Colonic mucosa (tissue), 4 donors: ENCODE data around the gene TAF11L2. TPM values are rescaled to one million over a fixed set of nuclear protein-coding genes. Genes with fewer than 3 reads are reported as not detected.
"Not testable (repeated sequence)": the region's sequence is repeated elsewhere in the genome, so short reads cannot be mapped to it uniquely, and the experiment has no call there.

Experiments
- DNase-seq: peaks from one replicate; pipeline ENCODE4 v3.0.0-alpha.2; 2020
- H3K27ac ChIP-seq: fragments of 200-600 bp; one replicate; pipeline ENCODE4 v1.8.0; 2021
- H3K27me3 ChIP-seq: fragments of 200-600 bp; one replicate; pipeline ENCODE4 v1.8.0; 2021
- H3K36me3 ChIP-seq: fragments of 200-600 bp; one replicate; pipeline ENCODE4 v1.8.0; 2021
- H3K4me1 ChIP-seq: fragments of 200-600 bp; one replicate; pipeline ENCODE4 v1.8.0; 2021; ENCODE audit warnings: mild to moderate bottlenecking
- H3K4me3 ChIP-seq: fragments of 200-600 bp; one replicate; pipeline ENCODE4 v1.8.0; 2021
- H3K9ac ChIP-seq, 2 donors: one replicate each; pipeline ENCODE4 v1.7.0; 2013; ENCODE audit warnings: control low read depth in 2 of 2, low read depth in 2 of 2, low read length in 2 of 2
- H3K9me3 ChIP-seq: fragments of 200-600 bp; one replicate; pipeline ENCODE4 v1.8.0; 2021
- intact Hi-C: fragments of 100-400 bp; cut with DNase I; formaldehyde crosslinking; loops from one replicate; pipeline ENCODE4 v1.14.1; 2022
- total RNA-seq, 2 donors: library from RNA; stranded (reverse); fragmentation: NEBNext Ultra II Directional in 1 of 2; extraction: Animal tissue kit (Norgen Biotek cat#: 25700) in 1 of 2; gene quantifications; one replicate each; pipeline ENCODE4 v1.2.1, GENCODE V29; 2021
- donor health status: healthy.
- donor health status: DM: no; HTN: no; CAD: no.
- donor health status: DM: no; HTN: no; CAD: no.

TAF11L2 gene
- total RNA-seq, 2 donors from 2014 or later: not detected

DNA sequence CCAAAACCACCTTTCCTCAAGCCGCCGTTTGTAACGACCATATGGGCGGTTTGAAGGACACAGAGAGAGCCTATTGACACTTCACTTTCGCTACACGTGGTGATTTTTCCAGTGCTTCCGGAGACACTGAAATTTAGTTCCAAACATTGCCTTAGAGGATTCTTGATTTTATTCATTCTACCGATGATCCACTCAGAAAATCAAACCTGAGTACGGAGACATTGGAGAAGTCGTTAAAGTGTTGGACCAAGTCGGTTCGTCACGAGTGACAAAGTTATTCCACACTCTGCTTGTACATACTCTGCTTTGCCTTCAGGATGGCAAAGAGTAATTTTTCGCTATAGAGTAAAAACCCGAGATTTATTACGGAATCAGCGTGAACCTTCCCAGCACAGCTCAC is 28.5 kb downstream of the TAF11L2 start:
- intact Hi-C loops, H3K4me3 ChIP-seq, H3K4me1 ChIP-seq, H3K9ac ChIP-seq, H3K27me3 ChIP-seq, H3K9me3 ChIP-seq, H3K36me3 ChIP-seq, H3K27ac ChIP-seq: not testable (repeated sequence)
- peak; percentile 41 for DNase-seq

DNA sequence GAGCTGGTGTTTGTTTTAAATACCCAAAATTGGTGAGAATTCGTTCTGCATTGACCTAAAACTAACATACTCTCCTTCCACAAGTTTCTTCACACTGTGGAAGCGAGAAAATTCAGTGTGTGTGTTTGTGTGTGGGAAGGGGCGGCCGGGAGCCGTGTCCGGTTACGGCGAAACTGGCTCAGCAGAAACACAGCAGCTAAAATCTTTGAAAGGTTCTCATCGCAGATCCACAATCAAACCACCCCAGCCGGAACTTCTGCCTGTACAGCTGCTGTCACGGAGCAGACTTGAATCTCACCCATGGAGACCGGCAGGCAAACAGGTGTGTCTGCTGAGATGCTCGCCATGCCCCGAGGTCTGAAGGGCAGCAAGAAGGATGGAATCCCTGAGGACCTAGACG is 30.3 kb downstream of the TAF11L2 start, which contains the start of gene TAF11L6:
TSS of gene TAF11L6 (plus strand) at position 301 of the 400 bp plus-strand sequence.
- H3K27me3 ChIP-seq, H3K4me1 ChIP-seq, H3K36me3 ChIP-seq, H3K27ac ChIP-seq, H3K9ac ChIP-seq, H3K4me3 ChIP-seq, DNase-seq, H3K9me3 ChIP-seq, intact Hi-C loops: not testable (repeated sequence)

Other genes starting within 250 kb of the TAF11L2 start
- gene TAF11L3, start 20.1 kb downstream of the TAF11L2 start, total RNA-seq: not detected
- gene TAF11L4, start 23.6 kb downstream of the TAF11L2 start, total RNA-seq: not detected
- not detected for gene TAF11L5, start 27.0 kb downstream of the TAF11L2 start, total RNA-seq
- gene TAF11L6, start 30.4 kb downstream of the TAF11L2 start, total RNA-seq: not detected
- gene TAF11L7, start 87.5 kb downstream of the TAF11L2 start, total RNA-seq: not detected
- gene TAF11L8, start 92.7 kb downstream of the TAF11L2 start, total RNA-seq: not detected
- not detected for gene TAF11L9, start 96.2 kb downstream of the TAF11L2 start, total RNA-seq
- gene TAF11L10, start 99.6 kb downstream of the TAF11L2 start, total RNA-seq: not detected
- not detected for gene TAF11L11, start 106.0 kb downstream of the TAF11L2 start, total RNA-seq
- gene TAF11L12, start 112.2 kb downstream of the TAF11L2 start, total RNA-seq: not detected
- not detected for gene TAF11L13, start 133.9 kb downstream of the TAF11L2 start, total RNA-seq
- not detected for gene TAF11L14, start 136.2 kb downstream of the TAF11L2 start, total RNA-seq